ENCODE data around the gene FCHSD2. TPM values are rescaled to one million over a fixed set of nuclear protein-coding genes. Genes with fewer than 3 reads are reported as not detected.
A peak's percentile ranks its signal among the peaks of the same experiment; 100 is the strongest.

Gene FCHSD2
- total RNA-seq (2014; rRNA removed; shearing (Covaris generic)), result 8.9 and 9.8 TPM in 2 replicates

GRCh38 chr11:73142128-73142377 lies at the start of gene FCHSD2:
TSS of gene FCHSD2 (minus strand) at chr11:73142318. CDS start at chr11:73141877, 441 bp downstream.
- Histone ChIP-seq H3K27me3 (no peaks in the 10 kb centered on the region), H3K27ac (peak within 1 kb of the TSS; percentile 71), H3K9me3 (replicated peaks) (no peaks in the 10 kb centered on the region), H3K36me3 (no peaks in the 10 kb centered on the region), H3K4me3 (peak within 1 kb of the TSS; percentile 91), H3K4me1 (peaks cover 16% of the 10 kb centered on the region)
- DNase-seq, result no peak

- Histone ChIP-seq H3K9me3 (replicated peaks) (no peaks in the 10 kb centered on the region), H3K4me3 (no peak overlapping the region), H3K27ac (no peak overlapping the region), H3K36me3 (no peaks in the 10 kb centered on the region), H3K4me1 (no peaks in the 10 kb centered on the region; the same call in 1 of the 2 replicates), H3K27me3 (no peaks in the 10 kb centered on the region)
- no peak for DNase-seq
Observed at GRCh38 chr11:73191151-73191550, 49.0 kb upstream of the FCHSD2 start.

GRCh38 chr11:73190557-73190885 lies 48.4 kb upstream of the FCHSD2 start:
- no peak overlapping the region for H3K4me3 ChIP-seq

DNA sequence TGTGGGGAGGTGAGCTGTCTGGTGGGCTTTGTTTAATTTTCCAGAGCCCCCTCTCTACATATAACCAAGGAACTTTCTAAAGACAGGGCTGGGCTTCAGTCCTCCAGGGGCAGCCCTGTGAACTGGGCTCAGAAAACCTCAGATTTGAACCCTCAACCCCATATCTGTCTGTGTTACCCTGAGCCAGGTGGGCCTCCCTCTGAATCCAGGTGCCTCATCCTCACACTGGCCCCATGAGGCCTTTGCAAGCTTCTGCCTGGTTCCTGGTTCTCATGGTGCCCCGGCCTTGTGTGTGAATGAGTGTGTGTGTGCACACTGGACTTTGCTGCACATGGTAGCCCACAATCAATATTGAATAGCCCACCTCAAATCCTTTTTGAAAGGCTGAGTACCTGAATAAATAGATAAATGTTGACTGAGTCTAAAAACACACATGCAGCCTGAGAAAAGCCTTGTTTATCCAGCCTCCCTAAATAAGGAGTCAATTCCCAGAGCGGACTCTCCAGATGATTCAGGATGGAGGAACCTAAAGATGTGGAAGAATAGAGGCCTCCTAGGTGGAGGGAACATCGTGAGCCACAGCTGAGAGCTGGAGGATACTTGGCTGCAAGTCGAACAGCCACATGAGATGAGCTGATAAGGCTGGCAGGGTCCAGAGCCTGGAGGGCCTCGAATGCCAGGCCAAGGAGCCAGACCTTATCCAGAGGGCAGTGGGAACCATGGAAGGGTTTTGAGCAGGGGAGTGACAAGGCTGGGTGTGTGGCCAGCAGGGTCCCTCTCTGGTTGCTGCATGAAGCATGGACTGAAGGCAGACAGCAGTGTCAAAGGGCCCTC lies 47.8 kb upstream of the FCHSD2 start:
- H3K4me3 ChIP-seq, result no peak overlapping the region
- no peak for DNase-seq
- no peak overlapping the region for H3K27ac ChIP-seq
- no peaks in the 10 kb centered on the region for H3K27me3 ChIP-seq
- H3K4me1 ChIP-seq, result no peaks in the 10 kb centered on the region; the same call in 1 of the 2 replicates
- no peaks in the 10 kb centered on the region for H3K9me3 ChIP-seq (replicated peaks)
- no peaks in the 10 kb centered on the region for H3K36me3 ChIP-seq

More at GRCh38 chr11:73190557-73190885, 48.4 kb upstream of the FCHSD2 start:
- Histone ChIP-seq H3K36me3 (no peaks in the 10 kb centered on the region), H3K27ac (no peak overlapping the region), H3K4me1 (no peaks in the 10 kb centered on the region; the same call in 1 of the 2 replicates), H3K9me3 (replicated peaks) (no peaks in the 10 kb centered on the region), H3K27me3 (no peaks in the 10 kb centered on the region)
- no peak for DNase-seq

GRCh38 chr11:73189315-73189714 lies 47.2 kb upstream of the FCHSD2 start:
- no peak overlapping the region for H3K4me3 ChIP-seq
- H3K9me3 ChIP-seq (replicated peaks), result no peaks in the 10 kb centered on the region
- H3K4me1 ChIP-seq, result no peaks in the 10 kb centered on the region; the same call in 1 of the 2 replicates
- H3K27ac ChIP-seq, result no peak overlapping the region
- no peaks in the 10 kb centered on the region for H3K36me3 ChIP-seq
- no peaks in the 10 kb centered on the region for H3K27me3 ChIP-seq
- DNase-seq, result no peak

- H3K27me3 ChIP-seq, result no peaks in the 10 kb centered on the region
- no peak overlapping the region for H3K27ac ChIP-seq
- H3K36me3 ChIP-seq, result no peaks in the 10 kb centered on the region
- no peak overlapping the region for H3K4me3 ChIP-seq
- no peak for DNase-seq
- H3K4me1 ChIP-seq, result no peaks in the 10 kb centered on the region; the same call in 1 of the 2 replicates
- H3K9me3 ChIP-seq (replicated peaks), result no peaks in the 10 kb centered on the region
Observed at GRCh38 chr11:73188301-73188700, 46.2 kb upstream of the FCHSD2 start.

DNA sequence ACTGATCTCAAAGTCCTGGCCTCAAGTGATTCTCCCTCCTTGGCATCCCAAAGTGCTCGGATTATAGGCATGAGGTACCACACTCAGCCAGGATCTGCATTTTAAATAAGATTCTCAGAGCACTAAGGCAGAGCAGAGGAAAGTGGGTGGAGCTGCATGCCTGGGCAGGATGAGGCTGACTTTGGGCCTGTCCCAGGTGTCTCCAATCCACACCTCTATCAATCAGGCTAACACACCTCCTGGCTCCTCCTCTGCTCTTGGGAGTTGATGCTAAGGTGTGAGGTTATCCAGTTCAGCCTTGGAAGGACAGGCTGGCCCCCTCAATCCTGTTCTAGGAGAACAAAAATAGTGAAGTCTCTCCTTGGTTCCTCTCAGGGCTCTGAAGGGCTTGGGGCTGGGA lies 45.7 kb upstream of the FCHSD2 start:
- H3K27me3 ChIP-seq, result no peaks in the 10 kb centered on the region
- no peaks in the 10 kb centered on the region for H3K36me3 ChIP-seq
- no peaks in the 10 kb centered on the region for H3K9me3 ChIP-seq (replicated peaks)
- H3K27ac ChIP-seq, result no peak overlapping the region
- DNase-seq, result no peak
- H3K4me1 ChIP-seq, result no peaks in the 10 kb centered on the region; the same call in 1 of the 2 replicates
- no peak overlapping the region for H3K4me3 ChIP-seq

- H3K36me3 ChIP-seq, result no peaks in the 10 kb centered on the region
- H3K4me3 ChIP-seq, result no peak overlapping the region
- H3K27me3 ChIP-seq, result no peaks in the 10 kb centered on the region
- H3K27ac ChIP-seq, result no peak overlapping the region
- DNase-seq, result no peak
- H3K4me1 ChIP-seq, result no peaks in the 10 kb centered on the region; the same call in 1 of the 2 replicates
- H3K9me3 ChIP-seq (replicated peaks), result no peaks in the 10 kb centered on the region
Observed at GRCh38 chr11:73186886-73187285, 44.8 kb upstream of the FCHSD2 start.

DNA sequence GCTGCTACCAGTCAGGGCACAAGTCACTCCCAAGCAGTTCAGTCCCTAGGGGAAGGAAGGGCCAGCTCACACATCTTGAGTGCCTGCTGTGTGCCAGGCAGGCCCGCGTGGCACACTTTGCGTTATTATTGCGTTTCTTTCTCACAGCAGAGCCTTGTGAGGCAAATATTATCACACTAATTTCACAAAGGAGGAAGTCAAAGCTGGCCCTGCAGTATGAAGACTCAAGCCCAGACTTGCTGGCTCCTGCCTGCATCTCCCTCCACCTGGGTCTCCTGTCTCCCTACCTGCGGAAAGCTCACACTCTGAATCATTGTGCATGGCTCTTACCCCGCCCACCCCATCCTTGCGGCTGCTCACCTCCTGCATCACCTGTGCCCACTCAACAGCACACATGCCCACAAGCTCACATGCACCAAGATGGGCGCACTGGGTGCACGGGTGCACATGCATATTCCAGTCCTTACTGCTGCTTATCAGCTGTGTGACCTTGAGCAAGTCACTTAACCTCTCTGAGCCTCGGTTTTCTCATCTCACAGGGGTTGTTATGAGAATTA lies 44.3 kb upstream of the FCHSD2 start:
- no peak for DNase-seq
- no peak overlapping the region for H3K4me3 ChIP-seq
- H3K4me1 ChIP-seq, result no peaks in the 10 kb centered on the region; the same call in 1 of the 2 replicates
- H3K27ac ChIP-seq, result no peak overlapping the region
- H3K36me3 ChIP-seq, result no peaks in the 10 kb centered on the region
- no peaks in the 10 kb centered on the region for H3K27me3 ChIP-seq
- H3K9me3 ChIP-seq (replicated peaks), result no peaks in the 10 kb centered on the region

GRCh38 chr11:73185680-73186293 lies 43.7 kb upstream of the FCHSD2 start:
- Histone ChIP-seq H3K4me1 (no peaks in the 10 kb centered on the region; the same call in 1 of the 2 replicates), H3K27ac (no peak overlapping the region), H3K36me3 (no peaks in the 10 kb centered on the region), H3K9me3 (replicated peaks) (no peaks in the 10 kb centered on the region), H3K27me3 (no peaks in the 10 kb centered on the region), H3K4me3 (no peak overlapping the region)
- no peak for DNase-seq

- Histone ChIP-seq H3K27ac (no peak overlapping the region), H3K36me3 (no peaks in the 10 kb centered on the region), H3K27me3 (no peaks in the 10 kb centered on the region), H3K4me3 (no peak overlapping the region), H3K4me1 (no peaks in the 10 kb centered on the region; the same call in 1 of the 2 replicates), H3K9me3 (replicated peaks) (no peaks in the 10 kb centered on the region)
- peak; percentile 66 to 79 for DNase-seq
Observed at GRCh38 chr11:73184953-73185671, 43.0 kb upstream of the FCHSD2 start.

DNA sequence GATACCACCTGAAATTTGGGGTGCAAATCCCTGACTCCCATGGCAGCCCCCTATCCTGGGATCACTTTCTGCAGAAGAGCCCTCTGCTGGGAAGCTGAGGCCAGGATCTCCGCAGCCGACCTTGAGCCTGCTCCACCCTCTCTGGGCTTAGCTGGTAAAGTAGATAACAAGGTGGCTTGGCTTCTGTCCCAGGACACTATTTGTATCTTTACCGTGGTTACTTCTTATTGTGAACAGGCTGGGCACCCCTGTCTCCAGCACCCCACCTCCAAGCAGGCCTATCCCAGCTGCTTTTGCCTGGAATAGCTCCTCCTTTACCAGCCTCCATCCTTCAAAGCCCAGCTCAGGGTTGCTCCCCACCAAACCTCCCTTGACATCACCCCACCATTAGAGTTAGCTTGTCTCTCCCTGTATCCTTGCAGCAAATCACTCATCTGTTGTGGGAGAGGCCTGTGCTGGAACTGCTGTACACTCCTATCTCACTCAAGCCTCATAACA lies 40.8 kb upstream of the FCHSD2 start:
- H3K36me3 ChIP-seq, result no peaks in the 10 kb centered on the region
- H3K4me1 ChIP-seq, result no peaks in the 10 kb centered on the region; the same call in 1 of the 2 replicates
- no peaks in the 10 kb centered on the region for H3K9me3 ChIP-seq (replicated peaks)
- H3K4me3 ChIP-seq, result no peak overlapping the region
- no peak overlapping the region for H3K27ac ChIP-seq
- no peak for DNase-seq
- no peaks in the 10 kb centered on the region for H3K27me3 ChIP-seq

DNA sequence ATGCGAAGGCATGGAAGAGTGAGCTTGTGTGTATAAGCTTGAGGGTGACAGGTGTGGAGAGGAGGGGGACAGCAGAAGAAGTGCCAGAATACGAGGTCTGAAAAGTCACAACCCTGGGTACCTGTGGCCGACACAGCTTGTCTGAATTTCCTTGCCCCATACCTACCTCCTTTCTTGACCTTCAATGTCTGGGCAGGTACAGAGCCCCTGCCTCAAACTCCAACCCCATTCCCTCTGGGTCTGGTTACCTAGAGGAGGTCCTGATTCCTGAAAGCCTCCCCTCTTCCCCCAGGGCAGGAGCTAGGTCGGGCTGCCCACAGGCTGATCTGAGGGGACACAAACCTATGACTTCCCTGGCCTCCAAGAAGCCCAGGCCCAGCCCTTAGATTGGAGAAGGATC lies 36.6 kb upstream of the FCHSD2 start:
- Histone ChIP-seq H3K27ac (no peak overlapping the region), H3K27me3 (no peaks in the 10 kb centered on the region), H3K4me1 (no peaks in the 10 kb centered on the region), H3K9me3 (replicated peaks) (no peaks in the 10 kb centered on the region), H3K4me3 (no peak overlapping the region), H3K36me3 (no peaks in the 10 kb centered on the region)
- DNase-seq, result no peak

GRCh38 chr11:73177778-73178539 lies 35.8 kb upstream of the FCHSD2 start:
- Histone ChIP-seq H3K4me3 (no peak overlapping the region), H3K4me1 (no peaks in the 10 kb centered on the region), H3K9me3 (replicated peaks) (no peaks in the 10 kb centered on the region), H3K36me3 (no peaks in the 10 kb centered on the region), H3K27ac (no peak overlapping the region), H3K27me3 (no peaks in the 10 kb centered on the region)
- DNase-seq, result peak; percentile 79 to 87
